GM12864 (cell line): ENCODE results near the gene DCAF15.

Experiments used
- DNase-seq: peaks from one replicate; pipeline ENCODE4 v3.0.0-alpha.2; 2011; ENCODE audit warnings: low read depth
- H3K4me3 ChIP-seq: 2 replicates; pipeline ENCODE4 v1.5.1; 2011; ENCODE audit warnings: mild to moderate bottlenecking, low read depth, low read length, control low read depth
- CTCF ChIP-seq: IDR thresholded peaks from 2 replicates; pipeline ENCODE4 v1.5.1; 2011; ENCODE audit warnings: low read depth, mild to moderate bottlenecking, moderate library complexity, low read length, control low read depth, inconsistent platforms; ENCODE audit errors: missing control alignments

The DCAF15 gene

GRCh38 chr19:13977803-13978202 is 25.5 kb downstream of the DCAF15 start:
- no peak for TF ChIP-seq CTCF
- no peak overlapping the region for H3K4me3 ChIP-seq
- no peak for DNase-seq

GRCh38 chr19:13978351-13979243 is 26.3 kb downstream of the DCAF15 start:
- no peak for DNase-seq
- H3K4me3 ChIP-seq: no peak overlapping the region
- TF ChIP-seq CTCF: no peak

GRCh38 chr19:13979244-13979615 is 26.9 kb downstream of the DCAF15 start:
- H3K4me3 ChIP-seq: no peak overlapping the region
- no peak for TF ChIP-seq CTCF
- no peak for DNase-seq

- no peak for TF ChIP-seq CTCF
- H3K4me3 ChIP-seq: no peak overlapping the region
- no peak for DNase-seq
Observed at GRCh38 chr19:13979686-13980085, 27.4 kb downstream of the DCAF15 start.

- no peak for DNase-seq
- no peak overlapping the region for H3K4me3 ChIP-seq
- no peak for TF ChIP-seq CTCF
Observed at GRCh38 chr19:13980340-13980739, 28.0 kb downstream of the DCAF15 start.

- DNase-seq: no peak
- no peak for TF ChIP-seq CTCF
- no peak overlapping the region for H3K4me3 ChIP-seq
Observed at GRCh38 chr19:13981021-13981420, 28.7 kb downstream of the DCAF15 start.

- no peak for TF ChIP-seq CTCF
- DNase-seq: no peak
- no peak overlapping the region for H3K4me3 ChIP-seq
Observed at GRCh38 chr19:13981467-13981866, 29.2 kb downstream of the DCAF15 start.
